ENCODE results near the gene SDC4. TPM values are rescaled to one million over a fixed set of nuclear protein-coding genes. Genes with fewer than 3 reads are reported as not detected.

Gene SDC4
- total RNA-seq, 6 experiments from 2014 or later, result 122 to 146 (median 135) TPM

DNA sequence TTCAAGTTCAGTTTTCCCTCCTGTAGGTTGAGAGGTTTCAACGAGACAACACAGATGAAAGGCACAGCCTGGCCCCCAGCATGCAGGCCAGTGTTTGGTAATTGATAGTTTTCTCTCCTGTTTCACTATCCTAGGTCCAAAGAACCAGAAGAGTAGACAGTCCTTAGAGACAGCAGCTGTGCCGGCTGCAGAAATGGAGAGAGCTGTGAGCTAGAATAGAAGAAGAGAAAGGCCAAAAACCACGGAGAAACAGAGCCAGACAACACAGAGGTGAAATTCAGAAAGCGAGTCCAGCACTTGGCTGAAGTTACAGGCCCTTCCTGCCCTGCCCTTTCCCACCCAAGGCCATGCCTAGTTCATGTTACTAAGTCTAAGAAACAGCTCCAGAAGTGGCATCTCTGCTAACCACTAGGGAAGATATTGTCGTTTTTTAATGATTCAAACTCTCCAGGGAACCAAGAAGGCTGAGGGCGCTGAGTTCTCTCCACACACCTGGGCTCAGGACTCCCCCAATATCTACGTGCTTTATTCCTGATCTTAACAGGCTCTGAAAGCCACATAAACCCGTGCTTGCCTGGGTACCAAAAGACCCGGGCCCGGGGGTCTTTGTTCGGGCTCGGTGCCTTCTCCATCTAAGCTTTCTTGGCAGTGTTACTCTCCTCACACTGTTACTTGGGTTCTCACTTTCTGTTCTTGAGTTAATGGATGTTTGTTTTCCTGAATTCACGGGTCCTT lies 58.1 kb downstream of the SDC4 start:
- no peak overlapping the region for H3K4me3 Mint-ChIP-seq
- no peak overlapping the region for H3K27ac Mint-ChIP-seq
- 0 out of 2 replicates have a peak, but pooled peaks cover 4% of the 10 kb centered on the region for H3K4me1 Mint-ChIP-seq (ENCODE audit: low read depth)
- peaks cover 20% of the 10 kb centered on the region for H3K27me3 Mint-ChIP-seq (ENCODE audit: insufficient read depth)
- TF ChIP-seq, protein P1, sequence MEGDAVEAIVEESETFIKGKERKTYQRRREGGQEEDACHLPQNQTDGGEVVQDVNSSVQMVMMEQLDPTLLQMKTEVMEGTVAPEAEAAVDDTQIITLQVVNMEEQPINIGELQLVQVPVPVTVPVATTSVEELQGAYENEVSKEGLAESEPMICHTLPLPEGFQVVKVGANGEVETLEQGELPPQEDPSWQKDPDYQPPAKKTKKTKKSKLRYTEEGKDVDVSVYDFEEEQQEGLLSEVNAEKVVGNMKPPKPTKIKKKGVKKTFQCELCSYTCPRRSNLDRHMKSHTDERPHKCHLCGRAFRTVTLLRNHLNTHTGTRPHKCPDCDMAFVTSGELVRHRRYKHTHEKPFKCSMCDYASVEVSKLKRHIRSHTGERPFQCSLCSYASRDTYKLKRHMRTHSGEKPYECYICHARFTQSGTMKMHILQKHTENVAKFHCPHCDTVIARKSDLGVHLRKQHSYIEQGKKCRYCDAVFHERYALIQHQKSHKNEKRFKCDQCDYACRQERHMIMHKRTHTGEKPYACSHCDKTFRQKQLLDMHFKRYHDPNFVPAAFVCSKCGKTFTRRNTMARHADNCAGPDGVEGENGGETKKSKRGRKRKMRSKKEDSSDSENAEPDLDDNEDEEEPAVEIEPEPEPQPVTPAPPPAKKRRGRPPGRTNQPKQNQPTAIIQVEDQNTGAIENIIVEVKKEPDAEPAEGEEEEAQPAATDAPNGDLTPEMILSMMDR (IDR thresholded peaks at IDR 0.05), result no peak
- H3K36me3 Mint-ChIP-seq (ENCODE audit: low read depth), result no peaks in the 10 kb centered on the region
- DNase-seq, result no peak
- no peaks in the 10 kb centered on the region; the same call in 1 of the 2 replicates for H3K9me3 Mint-ChIP-seq

GRCh38 chr20:45288860-45289259 lies 59.4 kb downstream of the SDC4 start:
- H3K9me3 Mint-ChIP-seq, result no peaks in the 10 kb centered on the region
- H3K4me3 Mint-ChIP-seq, result no peak overlapping the region
- H3K4me1 Mint-ChIP-seq (ENCODE audit: low read depth), result peaks cover 7% of the 10 kb centered on the region
- TF ChIP-seq, protein P1 (IDR thresholded peaks at IDR 0.05), result no peak
- no peaks in the 10 kb centered on the region for H3K36me3 Mint-ChIP-seq (ENCODE audit: low read depth)
- H3K27ac Mint-ChIP-seq, result no peak overlapping the region
- no peak for DNase-seq
- H3K27me3 Mint-ChIP-seq (ENCODE audit: insufficient read depth), result peaks cover 19% of the 10 kb centered on the region

GRCh38 chr20:45288376-45288775 lies 59.8 kb downstream of the SDC4 start:
- no peaks in the 10 kb centered on the region for H3K36me3 Mint-ChIP-seq (ENCODE audit: low read depth)
- DNase-seq, result no peak
- TF ChIP-seq, protein P1 (IDR thresholded peaks at IDR 0.05), result no peak
- no peaks in the 10 kb centered on the region for H3K9me3 Mint-ChIP-seq
- H3K4me1 Mint-ChIP-seq (ENCODE audit: low read depth), result peaks cover 10% of the 10 kb centered on the region
- H3K4me3 Mint-ChIP-seq, result no peak overlapping the region
- H3K27ac Mint-ChIP-seq, result no peak overlapping the region
- peaks cover 19% of the 10 kb centered on the region for H3K27me3 Mint-ChIP-seq (ENCODE audit: insufficient read depth)

GRCh38 chr20:45283551-45284057 lies 64.6 kb downstream of the SDC4 start:
- H3K9me3 Mint-ChIP-seq, result no peaks in the 10 kb centered on the region
- DNase-seq, result no peak
- peaks cover 6% of the 10 kb centered on the region for H3K4me1 Mint-ChIP-seq (ENCODE audit: low read depth)
- H3K27me3 Mint-ChIP-seq (ENCODE audit: insufficient read depth), result peaks cover 24% of the 10 kb centered on the region
- TF ChIP-seq, protein P1 (IDR thresholded peaks at IDR 0.05), result no peak
- H3K4me3 Mint-ChIP-seq, result no peak overlapping the region
- H3K36me3 Mint-ChIP-seq (ENCODE audit: low read depth), result no peaks in the 10 kb centered on the region
- H3K27ac Mint-ChIP-seq, result no peak overlapping the region

- H3K36me3 Mint-ChIP-seq (ENCODE audit: low read depth), result no peaks in the 10 kb centered on the region
- DNase-seq, result no peak
- no peak overlapping the region for H3K27ac Mint-ChIP-seq
- no peaks in the 10 kb centered on the region for H3K9me3 Mint-ChIP-seq
- H3K4me3 Mint-ChIP-seq, result no peak overlapping the region
- peaks cover 6% of the 10 kb centered on the region for H3K4me1 Mint-ChIP-seq (ENCODE audit: low read depth)
- TF ChIP-seq, protein P1 (IDR thresholded peaks at IDR 0.05), result no peak
- H3K27me3 Mint-ChIP-seq (ENCODE audit: insufficient read depth), result peaks cover 19% of the 10 kb centered on the region
These were observed 65.3 kb downstream of the SDC4 start for GRCh38 chr20:45282700-45283550.

Data from HFFc6 (cell line).